GM19324 (cell line): ENCODE data around the gene TIPIN.
"Not testable (repeated sequence)": the region's sequence is repeated elsewhere in the genome, so short reads cannot be mapped to it uniquely, and the experiment has no call there.

Source experiments
- ATAC-seq: cut with Tn5 transposase; IDR thresholded peaks from one replicate; pipeline ENCODE4 v1.9.1; 2021; ENCODE audit warnings: mild to moderate bottlenecking, moderate library complexity; ENCODE audit not compliant: unreplicated experiment, low FRiP score

Gene TIPIN, protein sequence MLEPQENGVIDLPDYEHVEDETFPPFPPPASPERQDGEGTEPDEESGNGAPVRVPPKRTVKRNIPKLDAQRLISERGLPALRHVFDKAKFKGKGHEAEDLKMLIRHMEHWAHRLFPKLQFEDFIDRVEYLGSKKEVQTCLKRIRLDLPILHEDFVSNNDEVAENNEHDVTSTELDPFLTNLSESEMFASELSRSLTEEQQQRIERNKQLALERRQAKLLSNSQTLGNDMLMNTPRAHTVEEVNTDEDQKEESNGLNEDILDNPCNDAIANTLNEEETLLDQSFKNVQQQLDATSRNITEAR

DNA sequence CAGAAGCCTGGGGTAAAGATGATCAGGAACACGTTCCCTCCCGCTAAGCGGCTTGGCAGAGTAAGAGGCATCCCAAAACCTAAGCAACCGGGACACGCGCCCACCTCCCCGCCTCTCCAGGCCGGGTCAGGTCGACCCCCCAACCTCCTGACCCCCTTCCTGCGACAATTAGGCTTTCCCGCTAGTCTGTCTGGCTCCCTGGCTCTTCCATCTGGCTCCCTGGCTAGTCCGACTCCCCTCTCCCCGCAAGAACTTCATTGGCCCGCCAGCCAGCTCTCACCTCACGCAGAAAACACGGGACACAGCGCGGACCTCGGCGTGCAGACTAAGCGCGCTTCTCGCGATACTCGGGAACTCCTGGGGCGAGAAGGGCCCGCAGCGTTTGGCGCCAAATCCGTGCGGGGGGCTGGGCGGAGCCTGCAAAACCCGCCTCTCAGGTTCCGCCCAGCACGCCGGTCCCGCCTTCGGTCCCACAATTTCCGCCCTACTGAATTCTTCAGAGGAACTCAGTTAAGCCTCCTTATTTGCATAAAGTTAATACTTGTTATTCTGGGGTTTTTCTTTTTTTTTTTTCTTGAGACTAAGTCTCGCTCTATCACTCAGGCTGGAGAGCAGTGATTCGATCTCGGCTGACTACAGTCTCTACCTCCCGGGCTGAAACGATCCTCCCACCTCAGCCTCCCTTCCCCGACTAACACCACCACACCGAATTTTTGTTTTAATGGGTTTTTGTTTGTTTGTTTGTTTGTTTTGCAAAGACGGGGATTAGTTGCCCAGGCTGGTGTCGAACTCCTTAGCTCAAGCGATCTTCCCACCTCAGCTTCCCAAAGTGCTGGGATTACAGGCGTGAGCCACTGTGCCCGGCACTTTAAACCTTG, at the start of gene TIPIN:
TSS of gene TIPIN (minus strand) at position 327 of the 878 bp plus-strand sequence. CDS start 3,738 bp downstream, outside the sequence.
- ATAC-seq, result peak; percentile 97

GRCh38 chr15:66405615-66406014, 49.1 kb upstream of the TIPIN start:
- ATAC-seq, result no peak

GRCh38 chr15:66405007-66405406, 48.5 kb upstream of the TIPIN start:
- ATAC-seq, result no peak

- no peak for ATAC-seq
These were observed 48.0 kb upstream of the TIPIN start for GRCh38 chr15:66404532-66404931.

DNA sequence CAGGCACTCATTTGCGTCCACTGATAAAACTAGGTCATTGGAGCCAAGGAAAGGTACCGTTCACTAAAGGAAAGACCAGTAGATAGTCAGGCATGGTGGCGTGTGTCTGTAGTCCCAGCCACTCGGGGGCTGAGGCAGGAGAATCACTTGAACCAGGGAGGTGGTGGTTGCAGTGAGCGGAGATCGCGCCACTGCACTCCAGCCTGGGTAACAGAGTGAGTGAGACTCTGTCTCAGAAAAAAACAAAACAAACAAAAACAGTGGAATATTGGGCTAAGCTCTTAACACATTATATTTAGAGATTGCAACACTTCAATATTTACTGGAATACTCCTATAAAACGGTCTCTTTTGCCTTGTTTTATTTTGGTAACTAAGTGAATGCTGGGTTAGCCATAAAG, 47.6 kb upstream of the TIPIN start:
- ATAC-seq, result no peak

DNA sequence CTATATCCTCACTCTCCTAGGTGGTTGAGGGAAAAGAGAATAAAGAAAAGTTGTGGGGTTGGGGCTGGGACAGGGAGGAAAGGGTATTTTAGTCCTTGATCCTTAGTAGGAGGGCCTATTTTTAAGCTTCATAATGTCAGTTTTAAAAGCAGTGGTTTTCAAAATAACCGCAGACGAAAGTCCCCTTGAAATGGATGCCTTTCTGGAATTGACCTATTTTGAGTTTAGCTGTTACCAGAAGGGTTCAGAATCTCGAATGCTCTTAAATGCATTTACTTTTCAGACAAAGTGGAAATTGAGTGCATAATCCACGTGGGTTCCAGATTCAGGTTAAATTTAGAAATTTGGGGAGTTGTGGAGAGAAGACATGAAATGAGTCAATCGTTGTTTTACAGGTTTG, 46.8 kb upstream of the TIPIN start:
- ATAC-seq, result no peak

- no peak for ATAC-seq
These were observed 46.3 kb upstream of the TIPIN start for GRCh38 chr15:66402761-66403284.

DNA sequence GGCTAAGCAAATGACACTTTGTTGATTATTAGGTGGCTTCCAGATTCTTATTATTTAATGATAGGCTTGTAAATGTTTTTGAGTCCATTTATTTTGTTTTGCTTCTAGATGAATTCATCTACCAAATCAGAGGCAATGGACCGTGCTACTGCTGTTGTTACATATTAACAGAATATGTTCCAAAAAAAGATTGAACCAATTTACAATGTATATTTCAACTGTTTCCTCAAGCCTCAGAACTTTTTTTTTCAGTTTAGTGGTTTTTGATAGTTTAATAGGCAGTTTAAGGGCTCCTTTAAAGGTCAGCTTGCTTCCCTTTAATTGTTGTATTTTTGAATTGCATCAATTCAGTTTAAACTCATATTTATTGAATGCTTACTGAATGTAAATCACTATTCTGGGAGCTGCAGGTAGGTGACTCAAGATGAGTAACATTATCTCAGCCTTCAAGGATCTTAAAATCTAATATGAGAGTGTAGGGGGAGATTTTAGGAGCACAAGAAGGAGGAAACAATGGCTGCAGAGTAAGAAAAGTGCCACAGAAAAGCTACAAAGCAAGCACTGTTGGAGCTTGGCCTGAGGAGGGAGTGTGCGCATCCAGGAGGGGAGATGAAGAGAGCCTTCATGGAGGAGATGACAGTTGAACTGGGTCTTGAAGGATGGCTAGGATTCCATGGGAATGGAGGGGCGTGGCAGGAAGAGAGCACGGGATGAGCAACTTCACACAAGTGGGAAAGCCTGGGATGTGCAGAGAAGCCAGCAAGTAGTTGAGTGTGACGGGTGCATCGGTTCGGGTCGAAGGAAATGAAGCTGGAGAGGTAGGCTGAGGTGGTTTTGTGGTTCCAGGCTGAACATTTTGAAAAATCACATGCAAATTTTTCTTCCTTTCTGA, 44.9 kb upstream of the TIPIN start:
- no peak for ATAC-seq

GRCh38 chr15:66400351-66400774, 43.9 kb upstream of the TIPIN start:
- no peak for ATAC-seq

DNA sequence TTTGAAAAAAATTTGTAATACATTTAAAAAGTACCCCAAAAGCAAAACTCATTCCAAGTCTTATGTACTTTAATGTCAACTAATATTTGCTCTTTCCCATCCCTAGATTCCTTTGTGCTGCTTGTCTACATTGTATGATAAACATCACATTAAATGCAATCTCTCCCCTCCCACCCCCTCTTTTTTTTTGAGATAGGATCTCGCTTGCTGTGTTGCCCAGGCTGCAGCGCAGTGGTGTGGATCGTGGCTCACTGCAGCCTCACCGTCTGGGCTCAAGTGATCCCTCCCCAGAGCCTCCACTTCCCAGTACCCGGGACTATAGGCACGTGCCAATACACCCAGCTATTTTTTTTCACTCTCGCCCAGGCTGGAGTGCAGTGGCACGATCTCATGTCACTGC, 42.8 kb upstream of the TIPIN start:
- ATAC-seq, result no peak

GRCh38 chr15:66394915-66395314, 38.4 kb upstream of the TIPIN start:
- no peak for ATAC-seq

- ATAC-seq, result no peak
These were observed 38.0 kb upstream of the TIPIN start for GRCh38 chr15:66394472-66394871.

GRCh38 chr15:66393037-66393436, 36.6 kb upstream of the TIPIN start:
- not testable (repeated sequence) for ATAC-seq

- ATAC-seq, result no peak
These were observed 34.2 kb upstream of the TIPIN start for GRCh38 chr15:66390678-66391077.

- ATAC-seq, result no peak
These were observed 33.4 kb upstream of the TIPIN start for GRCh38 chr15:66389859-66390381.

DNA sequence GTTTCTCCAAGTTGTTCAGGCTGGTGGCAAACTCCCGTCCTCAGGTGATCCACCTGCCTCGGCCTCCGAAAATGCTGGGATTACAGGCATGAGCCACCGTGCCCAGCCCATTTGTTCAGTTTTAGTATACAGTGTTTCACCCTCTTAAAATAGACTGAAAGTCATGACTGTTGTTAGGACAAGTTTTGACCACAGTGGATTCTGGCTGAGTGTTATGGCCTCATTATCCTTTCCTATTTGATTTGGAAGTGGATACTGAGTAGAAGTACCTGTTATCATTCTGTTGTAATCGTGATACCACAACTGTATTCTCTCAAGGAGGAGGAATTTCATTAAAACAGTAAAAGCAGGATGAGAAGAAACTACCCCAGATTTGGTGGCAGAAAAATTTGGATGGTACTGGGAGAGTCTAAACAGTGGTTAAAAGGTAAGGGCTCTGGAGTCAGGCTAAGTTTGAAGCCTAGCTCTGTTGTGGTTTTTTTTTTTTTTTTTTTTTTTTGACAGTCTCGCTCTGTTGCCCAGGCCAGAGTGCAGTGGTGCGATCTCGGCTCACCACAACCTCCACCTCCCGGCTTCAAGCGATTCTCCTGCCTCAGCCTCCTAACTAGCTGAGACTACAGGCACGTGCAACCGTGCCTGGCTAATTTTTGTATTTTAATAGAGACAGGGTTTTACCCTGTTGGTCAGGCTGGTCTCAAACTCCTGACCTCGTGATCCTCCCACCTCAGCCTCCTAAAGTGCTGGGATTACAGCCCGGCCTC, 32.8 kb upstream of the TIPIN start:
- ATAC-seq, result no peak

DNA sequence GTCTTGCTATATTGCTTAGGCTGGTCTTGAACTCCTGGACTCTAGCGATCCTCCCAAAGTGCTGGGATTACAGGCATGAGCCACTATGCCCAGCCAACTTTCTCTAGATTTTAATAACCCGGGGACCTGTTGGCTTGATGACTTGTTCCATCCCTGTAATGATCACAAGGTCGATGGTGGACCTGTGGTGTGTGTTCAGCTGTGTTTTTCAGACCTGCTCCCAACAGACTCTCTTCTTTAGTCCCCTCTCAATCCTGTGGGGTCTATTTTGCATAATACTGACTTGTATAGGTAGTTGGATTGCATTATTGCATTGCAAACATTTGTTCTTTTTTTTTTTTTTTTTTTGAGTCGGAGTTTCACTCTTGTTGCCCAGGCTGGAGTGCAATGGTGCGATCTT, 32.1 kb upstream of the TIPIN start:
- no peak for ATAC-seq

DNA sequence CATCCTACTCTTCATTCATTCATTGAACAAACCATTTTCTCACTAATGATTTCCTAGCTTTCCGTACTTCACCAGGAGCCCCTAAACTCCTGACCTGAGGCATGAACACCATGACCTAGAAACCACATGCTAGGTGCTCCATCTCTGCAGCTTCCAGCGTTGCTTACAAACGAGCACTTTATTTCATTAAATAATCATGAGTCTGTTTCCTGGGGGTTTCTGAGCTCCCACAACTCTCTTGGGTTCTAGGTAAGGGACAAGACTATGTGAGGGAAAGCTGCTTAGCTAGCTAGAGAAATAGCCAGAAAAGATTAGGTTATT, 31.5 kb upstream of the TIPIN start:
- no peak for ATAC-seq

DNA sequence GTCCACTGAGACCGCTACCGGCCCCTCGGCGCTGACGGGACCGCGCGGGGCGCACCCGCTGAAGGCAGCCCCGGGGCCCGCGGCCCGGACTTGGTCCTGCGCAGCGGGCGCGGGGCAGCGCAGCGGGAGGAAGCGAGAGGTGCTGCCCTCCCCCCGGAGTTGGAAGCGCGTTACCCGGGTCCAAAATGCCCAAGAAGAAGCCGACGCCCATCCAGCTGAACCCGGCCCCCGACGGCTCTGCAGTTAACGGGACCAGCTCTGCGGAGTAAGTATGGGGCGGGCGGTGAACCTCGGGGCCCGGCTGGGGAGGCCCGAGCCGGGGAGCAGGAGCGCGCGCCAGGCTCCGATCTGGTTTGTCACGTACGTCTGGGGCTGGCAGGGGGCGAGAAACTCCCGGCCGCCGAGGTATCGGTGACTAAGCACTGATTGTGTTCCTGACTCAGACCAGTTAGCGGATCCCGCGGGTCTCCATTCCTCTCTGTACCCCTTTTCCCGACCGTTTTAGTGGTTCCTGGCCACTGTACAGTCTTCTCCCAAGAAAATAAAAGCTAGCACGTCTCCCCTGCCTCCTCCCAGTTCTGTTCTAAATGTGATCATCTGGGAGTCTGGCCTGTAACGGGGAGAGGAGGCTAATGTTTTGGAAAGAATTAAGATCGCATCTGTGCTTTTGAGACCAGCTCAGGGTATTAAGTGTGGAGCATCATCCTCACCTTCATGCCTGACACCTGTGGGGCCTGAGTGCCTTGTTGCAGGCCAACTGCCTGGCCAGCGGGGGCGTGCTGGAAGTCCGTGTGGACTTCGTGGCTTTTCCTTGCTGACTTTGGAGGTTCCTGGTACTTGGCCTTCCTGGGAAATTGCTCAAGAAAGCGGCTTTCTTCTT, 30.9 kb upstream of the TIPIN start:
- ATAC-seq, result peak; percentile 29
